Panc1 (cell line): ENCODE data around the gene CXCL6.

Experiments used
- CTCF ChIP-seq: fragments of 450-650 bp; IDR thresholded peaks from 2 replicates; pipeline ENCODE4 v1.5.1; 2017; ENCODE audit warnings: mild to moderate bottlenecking
- POLR2AphosphoS5 ChIP-seq: IDR thresholded peaks from 2 replicates; pipeline ENCODE4 v1.6.1; 2012; ENCODE audit warnings: mild to moderate bottlenecking, low read depth, low read length, moderate library complexity
- REST ChIP-seq, 2 experiments: IDR thresholded peaks; 2 replicates each; pipeline ENCODE4 v1.6.1; 2011 to 2012; ENCODE audit warnings: low read depth in 2 of 2, control low read depth in 1 of 2, low read length in 1 of 2, mild to moderate bottlenecking in 1 of 2, moderate library complexity in 1 of 2; ENCODE audit not compliant: insufficient read depth in 1 of 2
- TCF7L2 ChIP-seq: IDR thresholded peaks from 2 replicates; pipeline ENCODE4 v1.6.1; 2011; ENCODE audit warnings: mild to moderate bottlenecking, low read depth, low read length, inconsistent platforms

GRCh38 chr4:73844345-73844744 is 7.9 kb downstream of the CXCL6 start:
- TF ChIP-seq CTCF (no peak), POLR2AphosphoS5 (no peak), REST (IDR thresholded peaks at IDR 0.05; ENCODE audit: insufficient read depth in 1 of 2, low read depth in 2 of 2, low read length in 1 of 2) (no peak), TCF7L2 (no peak)
